Neural progenitor cell (in vitro differentiated cells): ENCODE results near the gene TMEM238.

Experiments
- CTCF ChIP-seq: fragments of 200-600 bp; sonication (generic); IDR thresholded peaks from 2 replicates; pipeline ENCODE4 v1.5.1; 2017; ENCODE audit warnings: antibody characterized with exemption, mild to moderate bottlenecking
- EZH2phosphoT487 ChIP-seq: fragments of 200-600 bp; sonication (generic); IDR thresholded peaks from 2 replicates; pipeline ENCODE4 v1.6.1; 2017; ENCODE audit warnings: antibody characterized with exemption

DNA sequence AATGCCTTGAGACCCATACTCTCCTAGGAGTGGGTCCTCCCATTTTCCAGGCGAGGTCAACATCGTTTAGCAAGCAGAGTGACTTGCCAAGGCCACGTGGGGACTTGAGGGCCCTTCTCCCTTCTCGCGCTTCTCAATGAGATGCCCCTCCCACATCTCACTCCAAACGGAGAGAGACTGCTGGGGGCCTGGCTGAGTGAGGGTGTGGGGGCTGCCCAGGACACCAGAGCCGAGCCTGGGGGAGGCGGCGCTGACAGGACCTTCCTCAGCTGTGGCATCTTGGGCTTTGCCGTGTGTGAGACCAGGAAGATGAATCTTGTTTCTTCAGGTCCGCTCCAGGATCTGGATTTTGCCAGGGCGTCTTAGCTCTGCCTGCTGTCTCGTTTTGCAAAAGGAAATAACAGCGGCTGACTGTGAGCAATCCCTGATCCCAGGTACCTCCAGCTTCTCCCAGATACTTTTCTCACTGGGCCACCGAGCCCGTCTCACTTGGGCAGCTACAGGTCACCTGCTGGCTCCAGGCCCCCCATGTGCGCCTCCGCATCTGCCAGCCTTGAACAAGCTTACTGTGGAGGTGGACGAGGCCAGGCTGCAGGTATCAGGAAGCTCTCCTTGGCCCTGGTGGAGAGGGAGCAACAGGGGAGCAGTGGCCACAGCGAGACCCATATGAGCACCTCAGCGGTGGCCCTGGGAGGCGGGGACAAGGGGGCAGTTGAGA is 35.6 kb downstream of the TMEM238 start:
- TF ChIP-seq CTCF, result no peak
- no peak for TF ChIP-seq EZH2phosphoT487
